ENCODE measurements around the gene BRD3.

DNA sequence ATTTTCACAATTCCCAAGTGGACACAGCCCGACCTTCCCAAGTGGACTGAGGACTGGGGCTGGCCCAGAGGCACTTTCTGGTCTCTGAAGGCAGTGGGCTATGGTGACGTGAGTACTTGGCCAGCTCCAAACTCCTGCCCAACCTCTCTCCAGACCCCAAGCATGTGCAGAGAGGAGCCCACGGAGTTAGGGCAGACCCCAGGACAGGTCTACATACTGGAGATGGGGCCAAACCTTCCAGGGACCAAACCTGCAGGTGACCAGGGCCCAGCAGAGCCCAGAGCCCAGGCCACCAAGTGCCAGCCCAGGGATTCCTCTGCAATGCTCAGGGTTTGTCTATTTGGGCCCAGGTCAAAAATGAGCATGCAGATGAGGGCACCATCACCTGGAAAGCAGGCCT lies 15.3 kb downstream of the BRD3 start:
- TF ChIP-seq POLR2A (IDR thresholded peaks at IDR 0.05), result no peak
- TF ChIP-seq, protein P1, sequence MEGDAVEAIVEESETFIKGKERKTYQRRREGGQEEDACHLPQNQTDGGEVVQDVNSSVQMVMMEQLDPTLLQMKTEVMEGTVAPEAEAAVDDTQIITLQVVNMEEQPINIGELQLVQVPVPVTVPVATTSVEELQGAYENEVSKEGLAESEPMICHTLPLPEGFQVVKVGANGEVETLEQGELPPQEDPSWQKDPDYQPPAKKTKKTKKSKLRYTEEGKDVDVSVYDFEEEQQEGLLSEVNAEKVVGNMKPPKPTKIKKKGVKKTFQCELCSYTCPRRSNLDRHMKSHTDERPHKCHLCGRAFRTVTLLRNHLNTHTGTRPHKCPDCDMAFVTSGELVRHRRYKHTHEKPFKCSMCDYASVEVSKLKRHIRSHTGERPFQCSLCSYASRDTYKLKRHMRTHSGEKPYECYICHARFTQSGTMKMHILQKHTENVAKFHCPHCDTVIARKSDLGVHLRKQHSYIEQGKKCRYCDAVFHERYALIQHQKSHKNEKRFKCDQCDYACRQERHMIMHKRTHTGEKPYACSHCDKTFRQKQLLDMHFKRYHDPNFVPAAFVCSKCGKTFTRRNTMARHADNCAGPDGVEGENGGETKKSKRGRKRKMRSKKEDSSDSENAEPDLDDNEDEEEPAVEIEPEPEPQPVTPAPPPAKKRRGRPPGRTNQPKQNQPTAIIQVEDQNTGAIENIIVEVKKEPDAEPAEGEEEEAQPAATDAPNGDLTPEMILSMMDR (IDR thresholded peaks at IDR 0.05), result no peak

All from adrenal gland (tissue), 5 donors.